Neural progenitor cell (in vitro differentiated cells): Measurements from ENCODE around the gene SPHK1. TPM values are rescaled to one million over a fixed set of nuclear protein-coding genes. Genes with fewer than 3 reads are reported as not detected.

Experiments used
- DNase-seq: peaks from one replicate; pipeline ENCODE4 v3.0.0-alpha.2; 2016; ENCODE audit warnings: low spot score
- H2AFZ ChIP-seq: fragments of 200-600 bp; sonication (generic); replicated peaks from 2 replicates; pipeline ENCODE4 v1.6.1; 2016; ENCODE audit warnings: antibody characterized with exemption
- H3F3A ChIP-seq: fragments of 200-600 bp; sonication (generic); 2 replicates; pipeline ENCODE4 v1.6.1; 2016; ENCODE audit warnings: antibody characterized with exemption, low read depth
- H3K27ac ChIP-seq: fragments of 200-600 bp; sonication (generic); 2 replicates; pipeline ENCODE4 v1.5.1; 2016; ENCODE audit warnings: mild to moderate bottlenecking
- H3K27me3 ChIP-seq: fragments of 200-600 bp; sonication (generic); 2 replicates; pipeline ENCODE4 v1.6.1; 2016; ENCODE audit warnings: mild to moderate bottlenecking, moderate library complexity
- H3K36me3 ChIP-seq: fragments of 200-600 bp; sonication (generic); 2 replicates; pipeline ENCODE4 v1.5.1; 2016
- H3K4me1 ChIP-seq: fragments of 200-600 bp; sonication (generic); 2 replicates; pipeline ENCODE4 v1.6.1; 2016; ENCODE audit warnings: mixed run types
- H3K4me2 ChIP-seq: fragments of 200-600 bp; sonication (generic); 2 replicates; pipeline ENCODE4 v1.6.1; 2016
- H3K4me3 ChIP-seq: fragments of 200-600 bp; sonication (generic); 2 replicates; pipeline ENCODE4 v1.5.1; 2016
- H3K79me2 ChIP-seq: fragments of 200-600 bp; sonication (generic); 2 replicates; pipeline ENCODE4 v1.6.1; 2016; ENCODE audit warnings: low read depth
- H3K9ac ChIP-seq: fragments of 200-600 bp; sonication (generic); 2 replicates; pipeline ENCODE4 v1.6.1; 2016
- H3K9me3 ChIP-seq: fragments of 200-600 bp; sonication (generic); 2 replicates; pipeline ENCODE4 v1.5.1; 2016; ENCODE audit warnings: low read depth
- H4K20me1 ChIP-seq: fragments of 200-600 bp; sonication (generic); 2 replicates; pipeline ENCODE4 v1.6.1; 2016; ENCODE audit warnings: low read depth
- H3K27ac Mint-ChIP-seq: 3 replicates; pipeline ENCODE4 v1.8.0; 2021; ENCODE audit warnings: mixed read lengths
- H3K27me3 Mint-ChIP-seq: 2 replicates; pipeline ENCODE4 v1.8.0; 2022; ENCODE audit warnings: low read depth, mild to moderate bottlenecking, inconsistent platforms, moderate library complexity, mixed read lengths; ENCODE audit not compliant: insufficient read depth
- H3K36me3 Mint-ChIP-seq: 3 replicates; pipeline ENCODE4 v1.8.0; 2021; ENCODE audit warnings: mixed read lengths
- H3K4me1 Mint-ChIP-seq: 3 replicates; pipeline ENCODE4 v1.8.0; 2021; ENCODE audit warnings: mixed read lengths
- H3K4me3 Mint-ChIP-seq: 3 replicates; pipeline ENCODE4 v1.8.0; 2021; ENCODE audit warnings: mild to moderate bottlenecking, moderate library complexity, mixed read lengths
- H3K9me3 Mint-ChIP-seq: 3 replicates; pipeline ENCODE4 v1.8.0; 2020; ENCODE audit warnings: mixed read lengths
- CTCF ChIP-seq: fragments of 200-600 bp; sonication (generic); IDR thresholded peaks from 2 replicates; pipeline ENCODE4 v1.5.1; 2017; ENCODE audit warnings: antibody characterized with exemption, mild to moderate bottlenecking
- EZH2 ChIP-seq: fragments of 200-600 bp; sonication (generic); IDR thresholded peaks from 2 replicates; pipeline ENCODE4 v1.6.1; 2017; ENCODE audit warnings: antibody characterized with exemption, mild to moderate bottlenecking, moderate library complexity
- EZH2phosphoT487 ChIP-seq: fragments of 200-600 bp; sonication (generic); IDR thresholded peaks from 2 replicates; pipeline ENCODE4 v1.6.1; 2017; ENCODE audit warnings: antibody characterized with exemption
- total RNA-seq: library from RNA; depleted of rRNA; stranded (reverse); fragments of >200 nt; gene quantifications from 2 replicates; pipeline ENCODE4 v1.2.3, GENCODE V29; 2015; ENCODE audit warnings: low replicate concordance

The SPHK1 gene
- total RNA-seq, 1 donor from 2014 or later = 1.3 TPM

DNA sequence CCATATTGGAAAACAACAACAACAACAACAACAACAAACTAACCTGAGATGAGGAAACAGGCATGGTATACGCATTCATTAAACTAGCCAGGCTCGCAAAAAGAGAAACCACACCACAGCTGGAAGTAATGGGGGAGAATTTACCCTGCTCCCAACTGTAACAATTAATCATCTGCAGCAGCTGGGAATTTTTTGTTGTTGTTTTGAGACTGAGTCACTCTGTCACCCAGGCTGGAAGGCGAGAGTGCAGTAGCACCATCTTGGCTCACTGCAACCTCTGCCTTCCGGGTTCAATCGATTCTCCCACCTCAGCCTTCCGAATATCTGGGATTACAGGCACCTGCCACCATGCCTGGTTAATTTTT, 47.0 kb upstream of the SPHK1 start:
- Histone ChIP-seq H3K4me3 (no peak overlapping the region), H3K36me3 (no peaks in the 10 kb centered on the region), H3K9ac (no peak overlapping the region), H4K20me1 (peaks cover 8% of the 10 kb centered on the region), H3K79me2 (no peaks in the 10 kb centered on the region), H3K4me1 (peaks cover 19% of the 10 kb centered on the region), H3F3A (peaks cover 23% of the 10 kb centered on the region), H3K9me3 (no peaks in the 10 kb centered on the region), H3K4me2 (peak overlapping the region; percentile 4), H3K27me3 (no peaks in the 10 kb centered on the region), H2AFZ (no peak overlapping the region), H3K27ac (peak overlapping the region; percentile 70)
- no peaks in the 10 kb centered on the region for H3K9me3 Mint-ChIP-seq
- no peak overlapping the region for H3K4me3 Mint-ChIP-seq
- H3K4me1 Mint-ChIP-seq = peaks cover 4% of the 10 kb centered on the region
- no peak overlapping the region for H3K27ac Mint-ChIP-seq
- peaks cover 27% of the 10 kb centered on the region for H3K36me3 Mint-ChIP-seq
- DNase-seq = no peak
- no peaks in the 10 kb centered on the region for H3K27me3 Mint-ChIP-seq
- TF ChIP-seq EZH2phosphoT487 = no peak
- no peak for TF ChIP-seq EZH2
- TF ChIP-seq CTCF = no peak

DNA sequence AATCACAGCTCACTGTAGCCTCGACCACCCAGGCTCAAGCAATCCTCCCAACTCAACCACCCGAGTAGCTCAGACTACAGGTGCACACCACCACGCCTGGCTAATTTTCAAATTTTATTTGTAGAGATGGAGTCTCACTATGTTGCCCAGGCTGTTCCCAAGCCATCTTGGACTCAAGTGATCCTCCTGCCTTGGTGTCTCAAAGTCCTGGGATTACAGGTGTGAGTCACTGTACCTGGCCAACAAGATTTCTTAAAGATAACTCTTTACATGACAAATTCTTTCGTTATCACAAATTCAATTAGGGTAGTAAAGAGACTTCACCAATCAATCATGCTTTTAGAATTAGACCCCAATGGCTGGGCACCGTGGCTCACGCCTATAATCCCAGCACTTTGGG, 43.1 kb upstream of the SPHK1 start:
- TF ChIP-seq CTCF = no peak
- TF ChIP-seq EZH2 = no peak
- TF ChIP-seq EZH2phosphoT487 = no peak
- peaks cover 36% of the 10 kb centered on the region for H3K36me3 Mint-ChIP-seq
- no peak overlapping the region for H3K27ac ChIP-seq
- H3K27ac Mint-ChIP-seq = no peak overlapping the region
- H3K4me3 Mint-ChIP-seq = no peak overlapping the region
- no peaks in the 10 kb centered on the region for H3K4me1 Mint-ChIP-seq
- DNase-seq = no peak
- H3K9ac ChIP-seq = no peak overlapping the region
- H3F3A ChIP-seq = peaks cover 13% of the 10 kb centered on the region
- H3K36me3 ChIP-seq = no peaks in the 10 kb centered on the region
- peaks cover 7% of the 10 kb centered on the region for H3K4me1 ChIP-seq
- H3K4me2 ChIP-seq = no peak overlapping the region
- no peak overlapping the region for H2AFZ ChIP-seq
- no peaks in the 10 kb centered on the region for H3K9me3 Mint-ChIP-seq
- H3K27me3 ChIP-seq = no peaks in the 10 kb centered on the region
- H3K27me3 Mint-ChIP-seq = no peaks in the 10 kb centered on the region
- H3K4me3 ChIP-seq = no peak overlapping the region
- H3K79me2 ChIP-seq = no peaks in the 10 kb centered on the region
- no peaks in the 10 kb centered on the region for H4K20me1 ChIP-seq
- H3K9me3 ChIP-seq = no peaks in the 10 kb centered on the region

DNA sequence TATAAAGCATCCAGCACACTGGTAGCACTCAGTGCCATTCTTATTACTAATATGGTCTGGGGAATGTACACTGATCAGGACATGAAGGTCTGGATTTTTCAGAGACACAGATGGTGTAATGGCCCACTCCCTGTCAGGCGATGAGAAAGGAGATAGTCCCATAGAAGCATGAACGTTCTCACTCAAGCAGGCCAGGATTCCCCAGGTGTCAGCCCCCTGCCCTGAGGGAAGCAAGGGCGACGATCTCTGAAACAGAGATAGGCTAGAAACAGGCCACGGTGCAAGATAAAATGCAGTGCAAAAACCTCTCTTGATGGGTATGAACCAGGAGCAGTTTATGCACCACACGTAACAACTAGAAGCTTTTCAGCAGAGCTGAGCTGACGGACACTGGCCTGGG, 41.3 kb upstream of the SPHK1 start:
- no peak for TF ChIP-seq EZH2
- TF ChIP-seq CTCF = no peak
- TF ChIP-seq EZH2phosphoT487 = no peak
- no peak overlapping the region for H3K4me2 ChIP-seq
- no peaks in the 10 kb centered on the region for H3F3A ChIP-seq
- Mint-ChIP-seq H3K4me3 (no peak overlapping the region), H3K36me3 (peaks cover 46% of the 10 kb centered on the region), H3K27ac (no peak overlapping the region), H3K9me3 (no peaks in the 10 kb centered on the region), H3K27me3 (no peaks in the 10 kb centered on the region), H3K4me1 (no peaks in the 10 kb centered on the region)
- H3K9me3 ChIP-seq = no peaks in the 10 kb centered on the region
- no peaks in the 10 kb centered on the region for H3K36me3 ChIP-seq
- H3K4me3 ChIP-seq = no peak overlapping the region
- no peaks in the 10 kb centered on the region for H3K79me2 ChIP-seq
- H3K4me1 ChIP-seq = no peaks in the 10 kb centered on the region
- H3K27me3 ChIP-seq = no peaks in the 10 kb centered on the region
- H3K27ac ChIP-seq = no peak overlapping the region
- no peaks in the 10 kb centered on the region for H4K20me1 ChIP-seq
- no peak for DNase-seq
- H2AFZ ChIP-seq = no peak overlapping the region
- H3K9ac ChIP-seq = no peak overlapping the region
